Heart right ventricle (tissue), 16 donors: Measurements from ENCODE around the gene GH1. TPM values are rescaled to one million over a fixed set of nuclear protein-coding genes. Genes with fewer than 3 reads are reported as not detected.
"Not testable (repeated sequence)": the region's sequence is repeated elsewhere in the genome, so short reads cannot be mapped to it uniquely, and the experiment has no call there.

Experiments used
- ATAC-seq, 8 donors: fragments of 200-7000 bp; cut with Tn5 transposase; one replicate each; pipeline ENCODE4 v1.9.1; 2020; ENCODE audit warnings: mild to moderate bottlenecking in 8 of 8, moderate library complexity in 8 of 8, moderate number of reproducible peaks in 1 of 8
- DNase-seq, 2 donors: peaks; one replicate each; pipeline ENCODE4 v3.0.0-alpha.2; 2020
- H3K27ac ChIP-seq, 10 donors: fragments of 200-600 bp; sonication (generic) in 2 of 10; one replicate each; pipeline versions ENCODE4 v1.5.0 to v1.8.0; 2020 to 2022; ENCODE audit warnings: mild to moderate bottlenecking in 3 of 10
- H3K27me3 ChIP-seq, 7 donors: fragments of 200-600 bp; one replicate each; pipeline ENCODE4 v1.8.0; 2021 to 2022; ENCODE audit warnings: mild to moderate bottlenecking in 2 of 7
- H3K36me3 ChIP-seq, 9 donors: fragments of 200-600 bp; sonication (generic) in 1 of 9; one replicate each; pipeline versions ENCODE4 v1.5.0 to v1.8.0; 2020 to 2022; ENCODE audit warnings: mild to moderate bottlenecking in 2 of 9
- H3K4me1 ChIP-seq, 9 donors: fragments of 200-600 bp; sonication (generic) in 1 of 9; one replicate each; pipeline versions ENCODE4 v1.5.0 to v1.8.0; 2020 to 2022; ENCODE audit warnings: mild to moderate bottlenecking in 4 of 9
- H3K4me3 ChIP-seq, 10 donors: fragments of 200-600 bp; sonication (generic) in 2 of 10; one replicate each; pipeline versions ENCODE4 v1.5.0 to v1.8.0; 2020 to 2022; ENCODE audit warnings: mild to moderate bottlenecking in 7 of 10, moderate library complexity in 2 of 10
- H3K9me3 ChIP-seq, 11 donors: fragments of 200-600 bp in 10 of 11; sonication (generic) in 2 of 11; one replicate each; pipeline versions ENCODE4 v1.5.0 to v1.8.0; 2013 to 2022; ENCODE audit warnings: mild to moderate bottlenecking in 2 of 11, control low read depth in 1 of 11, moderate library complexity in 1 of 11
- WGBS, 2 donors: extraction: QIAGEN DNeasy Blood & Tissue Kit; methylation state at CpG; one replicate each; pipeline ENCODE4 v1.1.7; 2013; ENCODE audit warnings: inconsistent platforms in 1 of 2; 5-methylcytosine and 5-hydroxymethylcytosine counted together
- intact Hi-C, 10 donors: fragments of 100-400 bp; cut with DNase I; formaldehyde crosslinking; loops; one replicate each; pipeline versions ENCODE4 v1.11.1 to v1.14.2; 2022
- polyA plus RNA-seq, 2 donors: library from polyadenylated mRNA; stranded (reverse); fragments of 200-250 nt; gene quantifications; one replicate each; pipeline ENCODE4 v1.2.3, GENCODE V29; 2013
- total RNA-seq, 10 donors: library from RNA; stranded (reverse); fragmentation: NEBNext Ultra II Directional in 3 of 10; extraction: Animal tissue kit (Norgen Biotek cat#: 25700) in 3 of 10; gene quantifications; one replicate each; pipeline versions ENCODE4 v1.2.1 to v1.2.4, GENCODE V29; 2021 to 2023
- TF ChIP-seq, protein P1 (sequence below), 9 donors: fragments of 200-600 bp; sonication (generic) in 2 of 9; IDR thresholded peaks; one replicate each; pipeline versions ENCODE4 v1.5.0 to v1.8.0; 2021 to 2022; ENCODE audit warnings: antibody characterized with exemption in 9 of 9, mild to moderate bottlenecking in 5 of 9, moderate library complexity in 1 of 9
- donor health status: Arrhythmogenic right ventricular cardiomyopathy.
- donor health status: ischemic (EF 13 %, LVEDD 7.1; RV severe dilation, severe dysfunction).
- donor health status: healthy with polysubstance abuse.
- donor health status: DM: no; HTN: yes; CAD: no.
- donor health status: DM: no; HTN: no; CAD: no.
- donor health status: ischemic (EF 25% LVEDD 6.9; RV normal size, moderate dysfunction).
- donor health status: ischemic (EF 25% LVEDD 5.7; RV mildly dilated, moderate dysfunction).
- donor health status: healthy.
- donor health status: DM: yes; HTN: yes; CAD: no.
- donor health status: Ischemic cardiomyopathy.
- donor health status: ischemic (EF 35%, LVEDD 5.7; RV mildly dilated, moderate dysfunction).
- donor health status: nonischemic (EF 11% LVEDD 7.7; RV severe dilation, severe dysfunction).
- donor health status: DM: yes; HTN: yes; CAD: no.
- donor health status: PGD.
- donor health status: ischemic (EF 29% LVEDD 5.4; RV normal size, mild dysfunction).
- donor health status: nonischemic (EF 23%, LVEDD 6.1; RV moderate dilation, normal function).

GH1 gene
- total and polyA plus RNA-seq, 12 donors, result not detected

DNA sequence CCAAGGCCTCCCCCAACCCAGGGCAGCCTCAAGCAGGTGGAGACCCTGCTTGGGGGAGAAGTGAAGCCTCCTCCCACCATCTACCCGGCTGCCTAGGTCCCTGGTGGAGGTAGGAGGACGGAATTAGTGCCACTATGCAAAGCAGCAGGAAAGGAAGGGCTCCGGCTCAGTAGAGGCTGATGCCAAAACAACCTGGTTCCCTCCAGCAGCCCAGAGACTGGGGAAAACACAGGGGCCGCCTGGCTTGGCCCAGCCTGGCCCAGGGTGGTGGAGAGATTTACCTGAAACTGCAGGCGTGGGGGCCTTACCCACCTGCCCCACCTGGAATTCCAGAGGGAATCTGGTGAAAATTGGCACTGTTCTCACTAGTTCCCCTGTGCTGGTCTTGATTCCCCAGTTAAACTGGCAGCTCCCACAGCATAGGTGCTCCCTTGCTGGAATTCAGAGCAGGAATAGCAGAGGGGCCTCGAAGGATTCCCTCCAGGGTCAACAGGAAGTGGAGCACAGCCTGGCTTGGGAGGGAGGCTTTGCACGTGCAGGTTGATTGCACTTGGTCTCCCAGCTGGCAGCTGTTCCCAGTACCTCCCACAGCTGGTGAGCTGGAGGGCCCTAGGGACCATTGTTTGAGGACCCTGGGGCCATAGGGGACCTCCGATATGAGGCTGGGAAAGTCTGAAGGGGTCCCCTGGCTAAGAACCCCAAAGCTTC, 9.0 kb upstream of the GH1 start:
- intact Hi-C loops, result no loop called here
- TF ChIP-seq, protein P1, sequence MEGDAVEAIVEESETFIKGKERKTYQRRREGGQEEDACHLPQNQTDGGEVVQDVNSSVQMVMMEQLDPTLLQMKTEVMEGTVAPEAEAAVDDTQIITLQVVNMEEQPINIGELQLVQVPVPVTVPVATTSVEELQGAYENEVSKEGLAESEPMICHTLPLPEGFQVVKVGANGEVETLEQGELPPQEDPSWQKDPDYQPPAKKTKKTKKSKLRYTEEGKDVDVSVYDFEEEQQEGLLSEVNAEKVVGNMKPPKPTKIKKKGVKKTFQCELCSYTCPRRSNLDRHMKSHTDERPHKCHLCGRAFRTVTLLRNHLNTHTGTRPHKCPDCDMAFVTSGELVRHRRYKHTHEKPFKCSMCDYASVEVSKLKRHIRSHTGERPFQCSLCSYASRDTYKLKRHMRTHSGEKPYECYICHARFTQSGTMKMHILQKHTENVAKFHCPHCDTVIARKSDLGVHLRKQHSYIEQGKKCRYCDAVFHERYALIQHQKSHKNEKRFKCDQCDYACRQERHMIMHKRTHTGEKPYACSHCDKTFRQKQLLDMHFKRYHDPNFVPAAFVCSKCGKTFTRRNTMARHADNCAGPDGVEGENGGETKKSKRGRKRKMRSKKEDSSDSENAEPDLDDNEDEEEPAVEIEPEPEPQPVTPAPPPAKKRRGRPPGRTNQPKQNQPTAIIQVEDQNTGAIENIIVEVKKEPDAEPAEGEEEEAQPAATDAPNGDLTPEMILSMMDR (IDR thresholded peaks at IDR 0.05), result no peak
- DNase-seq, result no peak

DNA sequence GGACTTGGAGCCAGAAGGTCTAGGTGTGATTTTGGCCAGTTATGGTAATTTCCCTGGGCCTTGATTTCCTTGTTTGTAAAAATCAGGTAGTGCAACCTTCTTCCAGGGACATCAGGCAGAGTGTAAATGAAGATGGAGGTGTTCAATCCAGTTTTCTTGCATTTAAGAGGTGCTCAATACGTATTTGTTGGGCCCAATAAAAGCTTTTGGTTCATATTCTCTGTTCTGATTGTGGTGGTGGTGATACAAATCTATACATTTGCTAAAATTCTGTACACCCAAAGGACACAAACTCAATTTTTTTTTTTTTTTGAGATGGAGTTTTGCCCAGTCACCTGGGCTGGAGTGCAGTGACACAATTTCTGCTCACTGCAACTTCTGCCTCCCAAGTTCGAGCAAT, 7.5 kb upstream of the GH1 start:
- ATAC-seq, result no peak
- H3K27ac ChIP-seq, result no peak overlapping the region
- H3K27me3 ChIP-seq, result no peaks in the 10 kb centered on the region
- intact Hi-C loops, result no loop called here
- H3K4me3 ChIP-seq, result no peak overlapping the region
- H3K4me1 ChIP-seq, result peaks cover 0 to 15% (median 9%) of the 10 kb centered on the region in 9 donors
- TF ChIP-seq, protein P1 (IDR thresholded peaks at IDR 0.05), result no peak
- no peaks in the 10 kb centered on the region for H3K9me3 ChIP-seq
- DNase-seq, result no peak
- 97% methylated on average over 2 of the region's 2 CpGs for WGBS, 2 donors
- peaks cover 0 to 12% (median 0%) of the 10 kb centered on the region in 9 donors for H3K36me3 ChIP-seq

More for the DNA sequence above, 9.0 kb upstream of the GH1 start:
- Histone ChIP-seq H3K4me3 (no peak overlapping the region), H3K27me3 (no peaks in the 10 kb centered on the region), H3K27ac (no peak overlapping the region), H3K36me3 (peaks cover 0 to 12% (median 0%) of the 10 kb centered on the region in 9 donors), H3K9me3 (no peaks in the 10 kb centered on the region), H3K4me1 (peaks cover 0 to 29% (median 23%) of the 10 kb centered on the region in 9 donors)
- no peak for ATAC-seq
- WGBS, 2 donors, result 69 to 78% methylated on average over 8 of the region's 8 CpGs

DNA sequence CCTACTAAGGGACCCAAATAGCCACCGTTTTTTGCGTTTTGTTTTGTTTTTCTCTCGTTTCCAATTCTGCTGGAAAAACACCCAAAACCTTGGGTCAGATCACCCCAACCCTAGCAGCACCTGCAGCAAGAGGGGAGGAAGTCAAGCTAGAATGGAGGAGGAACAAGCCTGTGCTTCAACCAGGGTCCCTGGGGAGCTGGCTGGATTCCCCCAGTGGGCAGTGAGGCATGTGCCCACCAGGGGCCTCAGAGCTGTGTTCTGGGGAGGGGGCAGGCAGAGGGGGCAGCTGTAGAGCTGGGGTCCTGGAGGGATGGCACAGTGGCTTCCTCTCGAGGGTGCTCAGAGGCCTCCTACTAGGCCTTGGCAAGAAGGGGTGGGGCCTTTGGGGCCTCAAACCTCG, 7.0 kb upstream of the GH1 start:
- TF ChIP-seq, protein P1 (IDR thresholded peaks at IDR 0.05), result no peak
- peaks cover 0 to 9% (median 5%) of the 10 kb centered on the region in 9 donors for H3K4me1 ChIP-seq
- no peak for DNase-seq
- 84 to 86% methylated on average over 5 of the region's 5 CpGs for WGBS, 2 donors
- H3K27ac ChIP-seq, result no peak overlapping the region
- H3K36me3 ChIP-seq, result peaks cover 0 to 12% (median 0%) of the 10 kb centered on the region in 9 donors
- ATAC-seq, result no peak
- intact Hi-C loops, result no loop called here
- H3K4me3 ChIP-seq, result no peak overlapping the region
- H3K27me3 ChIP-seq, result no peaks in the 10 kb centered on the region
- H3K9me3 ChIP-seq, result no peaks in the 10 kb centered on the region

- not testable (repeated sequence) for H3K4me3 ChIP-seq, DNase-seq, H3K27me3 ChIP-seq, H3K27ac ChIP-seq, H3K36me3 ChIP-seq, H3K9me3 ChIP-seq, ATAC-seq
- intact Hi-C loops, result loop anchor here in 1 of 10 donors (5.0 kb wide), 1 partner anchor 210 kb away; the partner anchor contains the start of gene ERN1
- H3K4me1 ChIP-seq, result peaks cover 0 to 10% (median 0%) of the 10 kb centered on the region in 9 donors
- WGBS, 2 donors, result 78 to 81% methylated on average over 9 of the region's 9 CpGs
Measured at GRCh38 chr17:63922402-63922801, 3.8 kb upstream of the GH1 start.

GRCh38 chr17:63920779-63921178, 2.1 kb upstream of the GH1 start:
- WGBS, 2 donors, result 92 to 96% methylated on average over 5 of the region's 5 CpGs
- not testable (repeated sequence) for ATAC-seq, H3K27ac ChIP-seq, H3K9me3 ChIP-seq, H3K27me3 ChIP-seq, H3K4me3 ChIP-seq, DNase-seq, H3K36me3 ChIP-seq
- intact Hi-C loops, result loop anchor here in 1 of 10 donors (5.0 kb wide), 1 partner anchor 212 kb away; the partner anchor contains the start of gene ERN1
- H3K4me1 ChIP-seq, result peaks cover 0 to 10% (median 0%) of the 10 kb centered on the region in 9 donors

- not testable (repeated sequence) for H3K27me3 ChIP-seq, H3K36me3 ChIP-seq, DNase-seq, H3K4me3 ChIP-seq, ATAC-seq, H3K27ac ChIP-seq, H3K9me3 ChIP-seq
- H3K4me1 ChIP-seq, result peaks cover 0 to 10% (median 0%) of the 10 kb centered on the region in 9 donors
- intact Hi-C loops, result loop anchor here in 1 of 10 donors (5.0 kb wide), 1 partner anchor 212 kb away; the partner anchor contains the start of gene ERN1
- 89% methylated on average over 6 of the region's 6 CpGs for WGBS, 2 donors
Measured at GRCh38 chr17:63920050-63920449, 1.4 kb upstream of the GH1 start.
